K562 (cell line): ENCODE data around the gene SLC7A8. TPM values are rescaled to one million over a fixed set of nuclear protein-coding genes. Genes with fewer than 3 reads are reported as not detected.

Source experiments
- ARID4B ChIP-seq: sonication (generic); formaldehyde crosslinking; IDR thresholded peaks from 2 replicates; pipeline ENCODE4 v1.8.0; 2022; ENCODE audit warnings: mild to moderate bottlenecking, missing genetic modification reagents
- BRF1 ChIP-seq: IDR thresholded peaks from 3 replicates; pipeline ENCODE4 v1.6.1; 2011; ENCODE audit warnings: borderline replicate concordance, mild to moderate bottlenecking; ENCODE audit not compliant: insufficient read length; ENCODE audit errors: extremely low read depth
- ELK3 ChIP-seq: fragments of 450-650 bp; formaldehyde crosslinking; IDR thresholded peaks from 2 replicates; pipeline ENCODE4 v1.4.0; 2020; ENCODE audit warnings: mild to moderate bottlenecking
- ESRRA ChIP-seq: fragments of 450-650 bp; IDR thresholded peaks from 2 replicates; pipeline ENCODE4 v1.6.1; 2014; ENCODE audit warnings: low read depth, mild to moderate bottlenecking, moderate library complexity, borderline replicate concordance
- FOXJ3 ChIP-seq: sonication (generic); formaldehyde crosslinking; IDR thresholded peaks from 2 replicates; pipeline ENCODE4 v1.4.0; 2020; ENCODE audit warnings: mild to moderate bottlenecking, missing genetic modification reagents
- FOXO4 ChIP-seq: fragments of 450-650 bp; formaldehyde crosslinking; IDR thresholded peaks from 2 replicates; pipeline ENCODE4 v1.4.0; 2020; ENCODE audit warnings: mild to moderate bottlenecking, moderate library complexity
- GATA2 ChIP-seq: sonication (generic); formaldehyde crosslinking; IDR thresholded peaks from 2 replicates; pipeline ENCODE4 v1.4.0; 2020; ENCODE audit warnings: mild to moderate bottlenecking, missing genetic modification reagents
- GTF2A2 ChIP-seq: IDR thresholded peaks from 2 replicates; pipeline ENCODE4 v1.6.1; 2016; ENCODE audit warnings: mild to moderate bottlenecking, missing genetic modification characterization, missing compliant biosample characterization
- HBP1 ChIP-seq: fragments of 450-650 bp; formaldehyde crosslinking; IDR thresholded peaks from 2 replicates; pipeline ENCODE4 v1.4.0; 2022; ENCODE audit warnings: missing genetic modification characterization
- POLR2H ChIP-seq: IDR thresholded peaks from 2 replicates; pipeline ENCODE4 v1.6.1; 2016; ENCODE audit warnings: missing genetic modification characterization, low read depth, mild to moderate bottlenecking, control low read depth, missing compliant biosample characterization, moderate library complexity
- TCF7 ChIP-seq: sonication (generic); IDR thresholded peaks from 2 replicates; pipeline ENCODE4 v1.6.1; 2016; ENCODE audit warnings: antibody characterized with exemption, borderline replicate concordance
- TFAP4 ChIP-seq: sonication (generic); formaldehyde crosslinking; IDR thresholded peaks from 2 replicates; pipeline ENCODE4 v1.8.0; 2022; ENCODE audit warnings: missing genetic modification reagents, mild to moderate bottlenecking, moderate library complexity, borderline replicate concordance
- ZNF592 ChIP-seq: fragments of 450-650 bp; IDR thresholded peaks from 2 replicates; pipeline ENCODE4 v1.6.1; 2017; ENCODE audit warnings: antibody characterized with exemption, mild to moderate bottlenecking
- polyA plus RNA-seq, 8 experiments: library from polyadenylated mRNA; depleted of rRNA in 4 of 8; stranded (reverse) in 5 of 8; unstranded in 3 of 8; fragments of >200 nt; fragmentation: Nextera tagmentation in 2 of 8; fragmentation: Illumina TruSeq in 1 of 8; extraction: Ambion mirVana in 2 of 8; extraction: Trizol in 1 of 8; gene quantifications; 2 replicates each; pipeline versions ENCODE4 v1.2.1 to v1.2.3, GENCODE V29; 2011 to 2014; ENCODE audit warnings: inconsistent platforms in 1 of 8, missing spikeins in 1 of 8
- total RNA-seq, 7 experiments: library from RNA; depleted of rRNA in 6 of 7; stranded (reverse); fragments of >200 nt in 6 of 7; fragmentation: Illumina TruSeq in 2 of 7; extraction: Trizol in 2 of 7; gene quantifications; 2 replicates each; pipeline versions ENCODE4 v1.2.1 to v1.2.3, GENCODE V29; 2011 to 2021; ENCODE audit warnings: low replicate concordance in 1 of 7

The SLC7A8 gene
- total and polyA plus RNA-seq, 9 of the 15 experiments (the other 6 are each of a cell fraction or from before 2014, with no cell fraction given): 2.0 to 33.0 (median 6.0) TPM

GRCh38 chr14:23146351-23146910 is 37.0 kb downstream of the SLC7A8 start (continued):
- TF ChIP-seq ZNF592 (peak; percentile 80; the same call in 1 of the 2 replicates), ESRRA (peak; percentile 87; the same call in 1 of the 2 replicates), GTF2A2 (tag) (no peak), BRF1 (no peak), HBP1 (0 out of 2 replicates have a peak, but pooled peaks have one; percentile 35), TFAP4 (peak; percentile 62; the same call in 1 of the 2 replicates), FOXO4 (CRISPR knock-in tag) (no peak), ARID4B (CRISPR knock-in tag) (no peak), GATA2 (CRISPR knock-in tag) (peak; percentile 95), POLR2H (tag) (no peak), TCF7 (0 out of 2 replicates have a peak, but pooled peaks have one; percentile 56), FOXJ3 (CRISPR knock-in tag) (no peak), ELK3 (no peak)
